HepG2 (cell line): ENCODE data around the gene ATRX. TPM values are rescaled to one million over a fixed set of nuclear protein-coding genes. Genes with fewer than 3 reads are reported as not detected.

Source experiments
- ATAC-seq: fragments of 200-7000 bp; cut with Tn5 transposase; 3 replicates; pipeline ENCODE4 v1.9.1; 2020; ENCODE audit warnings: mild to moderate bottlenecking, moderate library complexity
- BruUV-seq: library from RNA; stranded (reverse); fragments of 400-500 nt; replicated peaks from 2 replicates; lab custom pipeline; 2021; lab: Mats Ljungman, UMichigan
- CTCF ChIA-PET: fragments of 300-600 bp; formaldehyde crosslinking; extraction: SDS; loops from one replicate; lab custom pipeline; 2021; ENCODE audit warnings: low total read pairs, inconsistent platforms, low intra/inter-chr PET ratio; lab: Yijun Ruan, JAX
- POLR2A ChIA-PET: fragments of 350-600 bp; sonication (Branson Sonifier 250); formaldehyde crosslinking; loops from one replicate; lab custom pipeline; 2020; ENCODE audit warnings: antibody characterized with exemption, inconsistent platforms; lab: Yijun Ruan, JAX
- DNase-seq: peaks from one replicate; pipeline ENCODE4 v3.0.0-alpha.2; 2015; ENCODE audit warnings: low spot score
- FAIRE-seq: peaks from 3 replicates; lab custom pipeline; 2011; peaks lifted over from hg19 to GRCh38; lab: Jason Lieb, UNC
- H2AFZ ChIP-seq: one replicate; pipeline ENCODE4 v1.6.1; 2011; ENCODE audit warnings: low read length, inconsistent platforms
- H3K27ac ChIP-seq: fragments of 300-600 bp; 3 replicates; pipeline ENCODE4 v1.8.0; 2011; ENCODE audit warnings: mixed run types, mild to moderate bottlenecking, mixed read lengths, low read length, inconsistent platforms; ENCODE audit not compliant: insufficient read depth; ENCODE audit errors: extremely low read length
- H3K27me3 ChIP-seq, 2 experiments: fragments of 200-600 bp in 1 of 2; 2 replicates in 1 of 2; 3 replicates in 1 of 2; pipeline versions ENCODE4 v1.6.0 to v1.8.0; 2011; ENCODE audit warnings: low read length in 2 of 2, mild to moderate bottlenecking in 2 of 2, moderate library complexity in 2 of 2, inconsistent platforms in 1 of 2; ENCODE audit not compliant: insufficient read depth in 2 of 2, control insufficient read depth in 1 of 2
- H3K36me3 ChIP-seq, 2 experiments: fragments of 200-600 bp in 1 of 2; replicated peaks in 1 of 2; 2 replicates in 1 of 2; 3 replicates in 1 of 2; pipeline versions ENCODE4 v1.5.1 to v1.8.0; 2011; ENCODE audit warnings: low read length in 2 of 2, inconsistent platforms in 1 of 2; ENCODE audit not compliant: insufficient read depth in 2 of 2, control insufficient read depth in 1 of 2
- H3K4me1 ChIP-seq: 2 replicates; pipeline ENCODE4 v1.5.1; 2012; ENCODE audit warnings: low read length, inconsistent platforms; ENCODE audit not compliant: insufficient read depth
- H3K4me2 ChIP-seq: 2 replicates; pipeline ENCODE4 v1.6.0; 2011; ENCODE audit warnings: low read depth, low read length, inconsistent platforms
- H3K4me3 ChIP-seq, 3 experiments: fragments of 200-600 bp in 1 of 3; sonication (generic), shearing (Covaris generic) in 1 of 3; replicated peaks in 1 of 3; 2 replicates each; pipeline ENCODE4 v1.5.1; 2011 to 2016; ENCODE audit warnings: low read length in 3 of 3, inconsistent platforms in 2 of 3, low read depth in 2 of 3, mild to moderate bottlenecking in 2 of 3, control low read depth in 1 of 3, mixed read lengths in 1 of 3; ENCODE audit not compliant: insufficient read depth in 1 of 3
- H3K79me2 ChIP-seq: one replicate; pipeline ENCODE4 v1.6.1; 2011; ENCODE audit warnings: low read length, inconsistent platforms; ENCODE audit not compliant: insufficient read depth
- H3K9ac ChIP-seq: 2 replicates; pipeline ENCODE4 v1.6.0; 2011; ENCODE audit warnings: mild to moderate bottlenecking, low read depth, low read length, inconsistent platforms; ENCODE audit not compliant: insufficient read depth
- H3K9me3 ChIP-seq: 2 replicates; pipeline ENCODE4 v1.5.1; 2012; ENCODE audit warnings: mild to moderate bottlenecking, low read length
- H4K20me1 ChIP-seq: 2 replicates; pipeline ENCODE4 v1.6.0; 2011; ENCODE audit warnings: inconsistent platforms, mild to moderate bottlenecking, low read length, moderate library complexity; ENCODE audit not compliant: insufficient read depth
- CCAR2 ChIP-seq: fragments of 200-400 bp; formaldehyde crosslinking; optimal IDR thresholded peaks from 2 replicates; pipeline ENCODE3; 2018; ENCODE audit warnings: low read depth, mild to moderate bottlenecking, low read length, moderate library complexity
- DZIP1 ChIP-seq: sonication (generic); formaldehyde crosslinking; IDR thresholded peaks from 2 replicates; pipeline ENCODE4 v1.5.0; 2020; ENCODE audit warnings: mild to moderate bottlenecking, missing genetic modification reagents
- HNRNPLL ChIP-seq: fragments of 200-400 bp; formaldehyde crosslinking; IDR thresholded peaks from 2 replicates; pipeline ENCODE4 v1.6.1; 2017; ENCODE audit warnings: mild to moderate bottlenecking, low read depth, low read length; ENCODE audit not compliant: poor library complexity, severe bottlenecking
- KLF9 ChIP-seq: IDR thresholded peaks from 2 replicates; pipeline ENCODE4 v1.6.1; 2016; ENCODE audit warnings: low read depth
- RCOR2 ChIP-seq: IDR thresholded peaks from 2 replicates; pipeline ENCODE4 v1.6.1; 2016; ENCODE audit warnings: missing biosample characterization, missing genetic modification reagents
- TSC22D2 ChIP-seq: sonication (generic); formaldehyde crosslinking; IDR thresholded peaks from 2 replicates; pipeline ENCODE4 v1.5.1; 2020; ENCODE audit warnings: missing genetic modification reagents, mild to moderate bottlenecking, borderline replicate concordance
- ZNF260 ChIP-seq: sonication (generic); formaldehyde crosslinking; IDR thresholded peaks from 2 replicates; pipeline ENCODE4 v1.4.0; 2020; ENCODE audit warnings: missing genetic modification reagents, low read depth, mild to moderate bottlenecking, borderline replicate concordance
- ZNF431 ChIP-seq: sonication (generic); formaldehyde crosslinking; IDR thresholded peaks from 2 replicates; pipeline ENCODE4 v1.9.0; 2022; ENCODE audit warnings: missing genetic modification reagents, low read depth, mild to moderate bottlenecking, borderline replicate concordance
- ZNF550 ChIP-seq: sonication (generic); formaldehyde crosslinking; IDR thresholded peaks from 2 replicates; pipeline ENCODE4 v1.4.0; 2020; ENCODE audit warnings: mild to moderate bottlenecking, missing genetic modification reagents, borderline replicate concordance
- ZNF558 ChIP-seq: sonication (generic); formaldehyde crosslinking; IDR thresholded peaks from 2 replicates; pipeline ENCODE4 v1.9.0; 2022; ENCODE audit warnings: mild to moderate bottlenecking, missing genetic modification reagents, borderline replicate concordance
- ZNF713 ChIP-seq: sonication (generic); formaldehyde crosslinking; IDR thresholded peaks from 2 replicates; pipeline ENCODE4 v1.4.0; 2020; ENCODE audit warnings: mild to moderate bottlenecking, missing genetic modification reagents
- ZNF747 ChIP-seq: sonication (generic); formaldehyde crosslinking; IDR thresholded peaks from 2 replicates; pipeline ENCODE4 v1.8.1; 2023; ENCODE audit warnings: missing genetic modification reagents, mild to moderate bottlenecking, borderline replicate concordance
- ZNF790 ChIP-seq: sonication (generic); formaldehyde crosslinking; IDR thresholded peaks from 2 replicates; pipeline ENCODE4 v1.8.0; 2022; ENCODE audit warnings: missing genetic modification reagents, mild to moderate bottlenecking, borderline replicate concordance
- WGBS: methylation state at CpG from one replicate; pipeline ENCODE4 v1.1.6; 2017; ENCODE audit warnings: low lambda C conversion rate; 5-methylcytosine and 5-hydroxymethylcytosine counted together
- in situ Hi-C: cut with HindIII; loops from 2 replicates; pipeline ENCODE4 v1.10.0; 2017; ENCODE audit warnings: low pct_unique_long_range_greater_than_20kb; ENCODE audit not compliant: extremely low pct_ligation_motif_present
- intact Hi-C: fragments of 100-400 bp; cut with micrococcal nuclease; formaldehyde crosslinking; loops from one replicate; pipeline ENCODE4 v1.10.0; 2022; ENCODE audit not compliant: unreplicated experiment
- polyA plus RNA-seq, 8 experiments: library from polyadenylated mRNA; depleted of rRNA in 3 of 8; stranded (reverse) in 7 of 8; unstranded in 1 of 8; fragments of >200 nt; fragmentation: Illumina TruSeq in 4 of 8; extraction: Trizol in 4 of 8; gene quantifications; 2 replicates each; pipeline versions ENCODE4 v1.2.1 to v1.2.3, GENCODE V29; 2011 to 2016; ENCODE audit warnings: low read depth in 4 of 8, missing spikeins in 1 of 8, mixed read lengths in 1 of 8; ENCODE audit not compliant: insufficient read depth in 1 of 8
- total RNA-seq, 5 experiments: library from RNA; depleted of rRNA; stranded (reverse); fragments of >200 nt; fragmentation: Illumina TruSeq; extraction: Trizol; gene quantifications; 2 replicates each; pipeline ENCODE4 v1.2.3, GENCODE V29; 2016; ENCODE audit warnings: low read depth in 1 of 5
- TF ChIP-seq, protein P1 (sequence below): sonication (generic); formaldehyde crosslinking; IDR thresholded peaks from 2 replicates; pipeline ENCODE4 v1.4.0; 2020; ENCODE audit warnings: missing genetic modification reagents

The ATRX gene
- total and polyA plus RNA-seq, 2 of the 13 experiments (the other 11 are each of a cell fraction or from before 2014, with no cell fraction given): 26.1 to 44.5 TPM

DNA sequence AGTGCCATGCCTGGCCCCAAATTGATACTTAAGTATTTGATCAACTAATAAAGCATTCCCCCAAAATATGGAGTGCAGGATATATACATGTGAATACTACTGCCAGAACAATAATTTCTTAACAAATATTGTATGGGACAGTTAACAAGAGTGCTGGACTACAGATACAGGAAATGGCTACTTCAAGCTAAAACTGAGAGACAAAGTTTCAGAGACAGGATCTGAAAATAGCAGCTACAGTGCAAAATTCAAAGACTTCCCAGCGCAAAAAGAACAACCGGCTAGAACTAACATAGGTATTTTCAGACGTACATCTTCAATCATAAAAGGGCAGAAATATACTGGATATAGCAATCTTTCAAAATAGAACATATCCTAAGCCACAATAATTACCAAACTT, 6.3 kb downstream of the ATRX start:
- peaks cover 55% of the 10 kb centered on the region for H4K20me1 ChIP-seq
- no peaks in the 10 kb centered on the region for H3K36me3 ChIP-seq
- BruUV-seq: no TSS peak
- no peak overlapping the region for H3K9ac ChIP-seq
- intact Hi-C loops: no loop called here
- POLR2A ChIA-PET: no interaction called here
- 0 out of 2 replicates have a peak, but pooled peaks cover 16% of the 10 kb centered on the region for H3K4me1 ChIP-seq
- WGBS: 83% methylated on average over 3 of the region's 3 CpGs
- no peak for DNase-seq
- H2AFZ ChIP-seq: no peak overlapping the region
- FAIRE-seq: no peak
- CTCF ChIA-PET: no interaction called here
- no peak for ATAC-seq
- no peak overlapping the region for H3K4me3 ChIP-seq
- TF ChIP-seq CCAR2 (no peak), ZNF747 (CRISPR knock-in tag) (no peak), ZNF790 (CRISPR knock-in tag) (no peak), ZNF713 (CRISPR knock-in tag) (no peak), HNRNPLL (no peak), RCOR2 (CRISPR knock-in tag) (no peak), KLF9 (CRISPR knock-in tag) (no peak), ZNF558 (CRISPR knock-in tag) (no peak)
- TF ChIP-seq, all 625 proteins: peak for 0
- Histone ChIP-seq H3K27me3 (no peaks in the 10 kb centered on the region), H3K27ac (no peak overlapping the region), H3K79me2 (peaks cover 87% of the 10 kb centered on the region), H3K4me2 (no peak overlapping the region), H3K9me3 (no peaks in the 10 kb centered on the region)
- in situ Hi-C loops: no loop called here

- Histone ChIP-seq H3K4me2 (no peak overlapping the region), H3K36me3 (no peaks in the 10 kb centered on the region), H3K4me3 (no peak overlapping the region), H4K20me1 (peaks cover 33% of the 10 kb centered on the region), H3K79me2 (peaks cover 73% of the 10 kb centered on the region), H3K4me1 (0 out of 2 replicates have a peak, but pooled peaks cover 9% of the 10 kb centered on the region), H3K27me3 (no peaks in the 10 kb centered on the region), H3K9me3 (no peaks in the 10 kb centered on the region), H2AFZ (no peak overlapping the region), H3K9ac (no peak overlapping the region), H3K27ac (no peak overlapping the region)
- ATAC-seq (no peak), DNase-seq (no peak), FAIRE-seq (no peak)
- POLR2A ChIA-PET: no interaction called here
- CTCF ChIA-PET: no interaction called here
- BruUV-seq: TSS peak; percentile 13
- in situ Hi-C loops (no loop called here), intact Hi-C loops (no loop called here)
- 79% methylated on average over 2 of the region's 2 CpGs for WGBS
- no peak for TF ChIP-seq ZNF431 (CRISPR knock-in tag)
- no peak for TF ChIP-seq ZNF550 (CRISPR knock-in tag)
- no peak for TF ChIP-seq DZIP1 (CRISPR knock-in tag)
- no peak for TF ChIP-seq ZNF260
- TF ChIP-seq, protein P1, sequence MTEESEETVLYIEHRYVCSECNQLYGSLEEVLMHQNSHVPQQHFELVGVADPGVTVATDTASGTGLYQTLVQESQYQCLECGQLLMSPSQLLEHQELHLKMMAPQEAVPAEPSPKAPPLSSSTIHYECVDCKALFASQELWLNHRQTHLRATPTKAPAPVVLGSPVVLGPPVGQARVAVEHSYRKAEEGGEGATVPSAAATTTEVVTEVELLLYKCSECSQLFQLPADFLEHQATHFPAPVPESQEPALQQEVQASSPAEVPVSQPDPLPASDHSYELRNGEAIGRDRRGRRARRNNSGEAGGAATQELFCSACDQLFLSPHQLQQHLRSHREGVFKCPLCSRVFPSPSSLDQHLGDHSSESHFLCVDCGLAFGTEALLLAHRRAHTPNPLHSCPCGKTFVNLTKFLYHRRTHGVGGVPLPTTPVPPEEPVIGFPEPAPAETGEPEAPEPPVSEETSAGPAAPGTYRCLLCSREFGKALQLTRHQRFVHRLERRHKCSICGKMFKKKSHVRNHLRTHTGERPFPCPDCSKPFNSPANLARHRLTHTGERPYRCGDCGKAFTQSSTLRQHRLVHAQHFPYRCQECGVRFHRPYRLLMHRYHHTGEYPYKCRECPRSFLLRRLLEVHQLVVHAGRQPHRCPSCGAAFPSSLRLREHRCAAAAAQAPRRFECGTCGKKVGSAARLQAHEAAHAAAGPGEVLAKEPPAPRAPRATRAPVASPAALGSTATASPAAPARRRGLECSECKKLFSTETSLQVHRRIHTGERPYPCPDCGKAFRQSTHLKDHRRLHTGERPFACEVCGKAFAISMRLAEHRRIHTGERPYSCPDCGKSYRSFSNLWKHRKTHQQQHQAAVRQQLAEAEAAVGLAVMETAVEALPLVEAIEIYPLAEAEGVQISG (CRISPR knock-in tag): no peak
- no peak for TF ChIP-seq TSC22D2 (CRISPR knock-in tag)
Measured at GRCh38 chrX:77776659-77777058, 9.4 kb downstream of the ATRX start.
